SK-N-MC (cell line): ENCODE results near the gene EFNA4.

ENCODE experiments used
- DNase-seq: peaks from one replicate; pipeline ENCODE4 v3.0.0-alpha.2; 2011; ENCODE audit warnings: low read depth, low spot score
- H3K27ac ChIP-seq: fragments of 200-600 bp; sonication (generic); 2 replicates; pipeline ENCODE4 v1.5.1; 2016; ENCODE audit warnings: mixed run types
- H3K36me3 ChIP-seq: fragments of 200-600 bp; sonication (generic); 2 replicates; pipeline ENCODE4 v1.6.1; 2017; ENCODE audit warnings: antibody characterized with exemption, low read length, mixed read lengths; ENCODE audit not compliant: insufficient read depth
- H3K4me3 ChIP-seq: fragments of 200-600 bp; sonication (generic); 2 replicates; pipeline ENCODE4 v1.5.1; 2016
- H3K9ac ChIP-seq: fragments of 200-600 bp; sonication (generic); 2 replicates; pipeline ENCODE4 v1.8.0; 2017; ENCODE audit warnings: mixed run types, mixed read lengths; ENCODE audit not compliant: insufficient read length
- H3K9me3 ChIP-seq: fragments of 200-600 bp; sonication (generic); 2 replicates; pipeline ENCODE4 v1.6.1; 2017; ENCODE audit warnings: low read depth, mild to moderate bottlenecking, antibody characterized with exemption, low read length, moderate library complexity, mixed read lengths
- EZH2 ChIP-seq: fragments of 200-600 bp; sonication (generic); IDR thresholded peaks from one replicate; pipeline ENCODE4 v1.6.1; 2017; ENCODE audit warnings: antibody characterized with exemption
- FOXP2 ChIP-seq: optimal IDR thresholded peaks from 2 replicates; pipeline ENCODE3; 2011; ENCODE audit warnings: mild to moderate bottlenecking, moderate library complexity; ENCODE audit not compliant: insufficient read depth; ENCODE audit errors: extremely low read length, control extremely low read depth
- POLR2AphosphoS5 ChIP-seq: IDR thresholded peaks from 2 replicates; pipeline ENCODE4 v1.6.1; 2012; ENCODE audit warnings: mild to moderate bottlenecking, low read depth, low read length, borderline replicate concordance

The EFNA4 gene

DNA sequence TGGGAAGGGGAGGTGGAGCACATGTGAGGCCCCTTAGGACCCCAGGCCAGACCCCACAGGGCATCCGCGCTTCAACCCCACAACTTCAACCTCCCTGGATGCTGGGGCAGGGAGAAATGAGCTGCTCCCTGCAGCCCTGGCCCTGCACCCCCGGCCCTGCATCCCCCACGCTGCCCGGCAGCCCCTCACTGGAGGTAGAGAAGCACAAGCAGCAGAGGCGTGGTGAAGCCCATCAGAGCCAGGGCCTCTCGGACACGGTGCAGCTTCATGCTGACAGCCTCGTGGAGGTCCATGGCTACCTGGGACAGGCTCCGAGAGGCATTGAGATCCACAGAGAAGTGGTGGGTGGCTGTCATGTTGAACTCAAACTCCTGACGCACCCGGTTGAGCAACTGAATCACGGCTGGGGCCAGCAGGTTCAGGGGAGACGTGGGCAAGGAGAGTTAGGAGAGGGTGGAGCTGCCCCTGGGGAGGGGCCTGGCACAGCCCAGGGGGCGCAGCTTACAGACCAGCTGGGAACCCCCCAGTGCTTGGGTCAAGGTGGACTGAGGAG, 33.2 kb upstream of the EFNA4 start:
- H3K4me3 ChIP-seq: no peak overlapping the region
- H3K36me3 ChIP-seq: no peaks in the 10 kb centered on the region
- H3K9me3 ChIP-seq: no peaks in the 10 kb centered on the region
- H3K9ac ChIP-seq: no peak overlapping the region
- no peak for TF ChIP-seq FOXP2
- no peak for TF ChIP-seq EZH2
- no peak for TF ChIP-seq POLR2AphosphoS5
- no peak overlapping the region for H3K27ac ChIP-seq
- no peak for DNase-seq

GRCh38 chr1:155030899-155031298, 32.6 kb upstream of the EFNA4 start:
- no peak for DNase-seq
- Histone ChIP-seq H3K9me3 (no peaks in the 10 kb centered on the region), H3K4me3 (no peak overlapping the region), H3K36me3 (no peaks in the 10 kb centered on the region), H3K9ac (no peak overlapping the region), H3K27ac (no peak overlapping the region)
- no peak for TF ChIP-seq EZH2
- no peak for TF ChIP-seq FOXP2
- no peak for TF ChIP-seq POLR2AphosphoS5

GRCh38 chr1:155032886-155033285, 30.7 kb upstream of the EFNA4 start:
- no peak for DNase-seq
- Histone ChIP-seq H3K9me3 (no peaks in the 10 kb centered on the region), H3K9ac (no peak overlapping the region), H3K36me3 (no peaks in the 10 kb centered on the region), H3K27ac (no peak overlapping the region), H3K4me3 (no peak overlapping the region)
- TF ChIP-seq POLR2AphosphoS5 (no peak), EZH2 (no peak), FOXP2 (no peak)

- Histone ChIP-seq H3K27ac (no peak within 1 kb of the TSS), H3K4me3 (no peak within 1 kb of the TSS), H3K9me3 (no peaks in the 10 kb centered on the region), H3K9ac (no peak within 1 kb of the TSS), H3K36me3 (no peaks in the 10 kb centered on the region)
- TF ChIP-seq POLR2AphosphoS5: no peak
- TF ChIP-seq FOXP2: no peak
- TF ChIP-seq EZH2: no peak
- DNase-seq: no peak
Measured at GRCh38 chr1:155033524-155033923, 30.0 kb upstream of the EFNA4 start, which contains the start of the genes DCST1 and DCST2. TSS of gene DCST1 (plus strand) at chr1:155033824. CDS start at chr1:155034037, 213 bp downstream. TSS of gene DCST2 (minus strand) at chr1:155033781. CDS start at chr1:155033701, 80 bp downstream.

GRCh38 chr1:155034318-155035208, 29.0 kb upstream of the EFNA4 start:
- Histone ChIP-seq H3K9ac (no peak overlapping the region), H3K4me3 (no peak overlapping the region), H3K36me3 (no peaks in the 10 kb centered on the region), H3K9me3 (no peaks in the 10 kb centered on the region), H3K27ac (no peak overlapping the region)
- TF ChIP-seq POLR2AphosphoS5 (no peak), FOXP2 (no peak), EZH2 (no peak)
- DNase-seq: no peak

DNA sequence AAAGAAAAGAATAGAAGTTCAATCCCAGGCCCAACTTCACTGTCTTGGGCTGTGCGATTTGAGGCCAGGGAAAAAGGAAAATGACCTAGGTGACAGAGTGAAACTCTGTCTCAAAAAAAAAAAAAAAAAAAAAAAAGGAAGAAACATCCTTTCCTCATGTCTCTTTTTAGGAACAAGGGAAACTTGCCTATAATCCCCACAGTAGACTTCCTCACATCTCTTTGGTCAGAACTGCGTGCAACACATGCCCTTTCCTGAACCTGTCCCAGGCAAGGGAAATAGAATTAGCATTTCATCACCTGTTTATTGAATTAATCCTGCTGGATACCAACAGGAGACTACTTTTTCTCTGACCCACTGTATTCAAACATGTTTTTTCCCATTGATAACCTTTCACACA, 27.6 kb upstream of the EFNA4 start:
- no peak overlapping the region for H3K27ac ChIP-seq
- TF ChIP-seq FOXP2: no peak
- TF ChIP-seq POLR2AphosphoS5: no peak
- TF ChIP-seq EZH2: no peak
- no peaks in the 10 kb centered on the region for H3K36me3 ChIP-seq
- no peak overlapping the region for H3K4me3 ChIP-seq
- DNase-seq: no peak
- H3K9me3 ChIP-seq: no peaks in the 10 kb centered on the region
- H3K9ac ChIP-seq: no peak overlapping the region

DNA sequence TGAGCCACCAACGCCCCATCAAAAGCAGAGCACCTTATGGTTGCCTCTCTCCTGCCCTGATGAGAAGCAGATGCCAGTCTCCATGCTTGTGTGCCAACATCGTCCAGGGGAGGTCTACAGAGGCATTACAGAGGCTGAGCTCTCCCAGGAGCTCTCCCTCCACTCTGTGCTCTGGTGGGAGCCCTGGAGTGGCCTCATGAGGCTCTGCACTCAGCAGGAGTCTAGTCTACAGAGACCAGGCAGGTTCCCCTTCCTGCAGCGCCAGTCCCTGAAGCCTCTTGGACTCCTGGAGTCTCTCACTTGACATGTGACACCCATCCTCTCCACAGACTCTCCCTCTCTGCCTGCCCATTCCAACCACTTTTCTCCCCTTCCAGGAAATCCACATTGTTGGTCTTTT, 26.5 kb upstream of the EFNA4 start:
- TF ChIP-seq POLR2AphosphoS5 (no peak), FOXP2 (no peak), EZH2 (no peak)
- H3K9ac ChIP-seq: no peak overlapping the region
- no peak overlapping the region for H3K27ac ChIP-seq

GRCh38 chr1:155037851-155038441, 25.6 kb upstream of the EFNA4 start:
- no peaks in the 10 kb centered on the region for H3K36me3 ChIP-seq
- no peak for DNase-seq
- H3K9ac ChIP-seq: no peak overlapping the region
- H3K27ac ChIP-seq: no peak overlapping the region
- TF ChIP-seq POLR2AphosphoS5 (no peak), FOXP2 (no peak), EZH2 (no peak)
- H3K9me3 ChIP-seq: no peaks in the 10 kb centered on the region
- H3K4me3 ChIP-seq: no peak overlapping the region

More for the DNA sequence above, 26.5 kb upstream of the EFNA4 start:
- Histone ChIP-seq H3K9me3 (no peaks in the 10 kb centered on the region), H3K36me3 (no peaks in the 10 kb centered on the region), H3K4me3 (no peak overlapping the region)
- no peak for DNase-seq
